Uterus (tissue), 2 donors: ENCODE measurements around the gene L1CAM.

Source experiments
- POLR2A ChIP-seq, 2 donors: fragments of 450-650 bp; IDR thresholded peaks; one replicate each; pipeline ENCODE4 v1.6.1; 2016; ENCODE audit warnings: antibody characterized with exemption in 2 of 2, mild to moderate bottlenecking in 1 of 2, moderate library complexity in 1 of 2
- TF ChIP-seq, protein P1 (sequence below), 4 experiments: fragments of 200-600 bp in 2 of 4; fragments of 450-650 bp in 2 of 4; sonication (generic) in 2 of 4; IDR thresholded peaks; one replicate each; pipeline ENCODE4 v1.5.1; 2016 to 2019; ENCODE audit warnings: antibody characterized with exemption in 4 of 4, mild to moderate bottlenecking in 2 of 4, moderate library complexity in 1 of 4

- TF ChIP-seq, protein P1, sequence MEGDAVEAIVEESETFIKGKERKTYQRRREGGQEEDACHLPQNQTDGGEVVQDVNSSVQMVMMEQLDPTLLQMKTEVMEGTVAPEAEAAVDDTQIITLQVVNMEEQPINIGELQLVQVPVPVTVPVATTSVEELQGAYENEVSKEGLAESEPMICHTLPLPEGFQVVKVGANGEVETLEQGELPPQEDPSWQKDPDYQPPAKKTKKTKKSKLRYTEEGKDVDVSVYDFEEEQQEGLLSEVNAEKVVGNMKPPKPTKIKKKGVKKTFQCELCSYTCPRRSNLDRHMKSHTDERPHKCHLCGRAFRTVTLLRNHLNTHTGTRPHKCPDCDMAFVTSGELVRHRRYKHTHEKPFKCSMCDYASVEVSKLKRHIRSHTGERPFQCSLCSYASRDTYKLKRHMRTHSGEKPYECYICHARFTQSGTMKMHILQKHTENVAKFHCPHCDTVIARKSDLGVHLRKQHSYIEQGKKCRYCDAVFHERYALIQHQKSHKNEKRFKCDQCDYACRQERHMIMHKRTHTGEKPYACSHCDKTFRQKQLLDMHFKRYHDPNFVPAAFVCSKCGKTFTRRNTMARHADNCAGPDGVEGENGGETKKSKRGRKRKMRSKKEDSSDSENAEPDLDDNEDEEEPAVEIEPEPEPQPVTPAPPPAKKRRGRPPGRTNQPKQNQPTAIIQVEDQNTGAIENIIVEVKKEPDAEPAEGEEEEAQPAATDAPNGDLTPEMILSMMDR (IDR thresholded peaks at IDR 0.05): no peak
- TF ChIP-seq POLR2A (IDR thresholded peaks at IDR 0.05): no peak
Measured at GRCh38 chrX:153864561-153865320, 21.2 kb downstream of the L1CAM start.
